Left lung (tissue), 10 donors: ENCODE data around the gene FSHB. TPM values are rescaled to one million over a fixed set of nuclear protein-coding genes. Genes with fewer than 3 reads are reported as not detected.

Experiments
- ATAC-seq: fragments of 200-7000 bp; cut with Tn5 transposase; one replicate; pipeline ENCODE4 v1.9.1; 2020; ENCODE audit warnings: moderate library complexity
- DNase-seq, 4 donors: peaks; one replicate each; pipeline ENCODE4 v3.0.0-alpha.2; 2013 to 2020
- H3K27ac ChIP-seq, 2 donors: fragments of 200-600 bp; sonication (generic) in 1 of 2; one replicate each; pipeline versions ENCODE4 v1.5.0 to v1.8.0; 2020 to 2021
- H3K27me3 ChIP-seq, 2 donors: fragments of 200-600 bp; sonication (generic) in 1 of 2; one replicate each; pipeline versions ENCODE4 v1.5.0 to v1.8.0; 2020 to 2021
- H3K36me3 ChIP-seq, 2 donors: fragments of 200-600 bp; sonication (generic) in 1 of 2; one replicate each; pipeline versions ENCODE4 v1.5.0 to v1.8.0; 2020 to 2021
- H3K4me1 ChIP-seq, 2 donors: fragments of 200-600 bp; one replicate each; pipeline ENCODE4 v1.8.0; 2021
- H3K4me3 ChIP-seq, 2 donors: fragments of 200-600 bp; sonication (generic) in 1 of 2; one replicate each; pipeline versions ENCODE4 v1.5.0 to v1.8.0; 2020 to 2021; ENCODE audit warnings: mild to moderate bottlenecking in 1 of 2
- H3K9me3 ChIP-seq, 2 donors: fragments of 200-600 bp; sonication (generic) in 1 of 2; one replicate each; pipeline versions ENCODE4 v1.5.0 to v1.8.0; 2020 to 2021
- intact Hi-C, 2 donors: fragments of 100-400 bp; cut with DNase I; formaldehyde crosslinking; loops; one replicate each; pipeline versions ENCODE4 v1.11.2 to v1.14.2; 2022
- polyA plus RNA-seq, 6 donors: library from polyadenylated mRNA; unstranded; fragments of 120-200 nt; gene quantifications; one replicate each; pipeline ENCODE4 v1.2.1, GENCODE V29; 2013; ENCODE audit not compliant: insufficient read length in 6 of 6
- total RNA-seq, 2 donors: library from RNA; stranded (reverse); fragmentation: NEBNext Ultra II Directional; extraction: Animal tissue kit (Norgen Biotek cat#: 25700); gene quantifications; one replicate each; pipeline ENCODE4 v1.2.1, GENCODE V29; 2021
- TF ChIP-seq, protein P1 (sequence below), 2 donors: fragments of 200-600 bp; sonication (generic) in 1 of 2; IDR thresholded peaks; one replicate each; pipeline versions ENCODE4 v1.5.0 to v1.8.0; 2021; ENCODE audit warnings: antibody characterized with exemption in 2 of 2
- donor health status: DM: no; HTN: yes; CAD: no.
- donor health status: DM: no; HTN: no; CAD: no.

Gene FSHB
- total and polyA plus RNA-seq, 8 donors = not detected

DNA sequence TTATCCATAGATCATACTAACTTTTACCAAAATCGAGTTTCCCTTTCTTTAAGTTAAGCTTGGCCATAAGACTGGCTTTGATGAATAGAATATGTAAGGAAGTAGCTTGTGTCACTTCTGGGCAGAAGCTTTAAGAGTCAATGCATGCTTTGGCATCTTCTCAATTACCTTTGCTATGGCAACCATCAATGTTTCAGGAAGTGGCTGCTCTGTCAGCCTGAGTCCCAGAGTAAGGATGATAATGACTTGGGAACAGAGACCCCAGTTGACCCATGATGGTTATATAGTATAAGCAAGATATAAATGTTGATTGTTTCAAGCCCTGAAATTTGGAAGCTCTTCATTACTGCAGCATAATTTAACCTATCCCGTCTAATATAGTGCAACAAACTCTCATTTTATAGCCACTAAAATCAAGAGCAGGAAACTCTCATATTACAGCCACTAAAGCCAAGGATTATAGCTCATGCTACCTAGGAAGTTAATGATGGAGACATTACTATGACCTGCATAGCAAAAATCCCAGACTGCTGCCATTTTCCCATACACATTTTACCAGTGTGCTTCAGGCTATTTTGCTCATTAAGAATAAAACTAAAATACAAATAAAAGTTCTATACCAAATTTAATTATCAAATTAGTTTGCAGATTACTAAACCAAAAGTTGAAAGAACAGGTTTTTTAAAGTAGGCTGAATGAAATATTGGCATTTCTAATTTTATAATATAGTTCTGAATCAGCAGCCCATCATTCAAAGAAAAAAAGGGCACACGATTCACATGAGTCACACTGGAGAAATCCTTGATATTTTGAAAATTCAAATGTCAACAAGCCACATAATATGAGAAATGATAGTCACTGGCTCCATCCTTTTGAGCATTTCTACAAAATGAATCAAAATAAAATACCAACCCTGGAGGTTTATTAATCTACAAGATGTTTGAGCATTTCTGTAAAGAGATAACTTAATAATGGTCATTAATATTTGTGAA, 23.8 kb downstream of the FSHB start:
- intact Hi-C loops = no loop called here
- TF ChIP-seq, protein P1, sequence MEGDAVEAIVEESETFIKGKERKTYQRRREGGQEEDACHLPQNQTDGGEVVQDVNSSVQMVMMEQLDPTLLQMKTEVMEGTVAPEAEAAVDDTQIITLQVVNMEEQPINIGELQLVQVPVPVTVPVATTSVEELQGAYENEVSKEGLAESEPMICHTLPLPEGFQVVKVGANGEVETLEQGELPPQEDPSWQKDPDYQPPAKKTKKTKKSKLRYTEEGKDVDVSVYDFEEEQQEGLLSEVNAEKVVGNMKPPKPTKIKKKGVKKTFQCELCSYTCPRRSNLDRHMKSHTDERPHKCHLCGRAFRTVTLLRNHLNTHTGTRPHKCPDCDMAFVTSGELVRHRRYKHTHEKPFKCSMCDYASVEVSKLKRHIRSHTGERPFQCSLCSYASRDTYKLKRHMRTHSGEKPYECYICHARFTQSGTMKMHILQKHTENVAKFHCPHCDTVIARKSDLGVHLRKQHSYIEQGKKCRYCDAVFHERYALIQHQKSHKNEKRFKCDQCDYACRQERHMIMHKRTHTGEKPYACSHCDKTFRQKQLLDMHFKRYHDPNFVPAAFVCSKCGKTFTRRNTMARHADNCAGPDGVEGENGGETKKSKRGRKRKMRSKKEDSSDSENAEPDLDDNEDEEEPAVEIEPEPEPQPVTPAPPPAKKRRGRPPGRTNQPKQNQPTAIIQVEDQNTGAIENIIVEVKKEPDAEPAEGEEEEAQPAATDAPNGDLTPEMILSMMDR (IDR thresholded peaks at IDR 0.05) = no peak
- Histone ChIP-seq H3K36me3 (no peaks in the 10 kb centered on the region), H3K27ac (no peak overlapping the region), H3K4me1 (no peaks in the 10 kb centered on the region), H3K4me3 (no peak overlapping the region), H3K27me3 (no peaks in the 10 kb centered on the region), H3K9me3 (no peaks in the 10 kb centered on the region)
- ATAC-seq (no peak), DNase-seq (no peak)

DNA sequence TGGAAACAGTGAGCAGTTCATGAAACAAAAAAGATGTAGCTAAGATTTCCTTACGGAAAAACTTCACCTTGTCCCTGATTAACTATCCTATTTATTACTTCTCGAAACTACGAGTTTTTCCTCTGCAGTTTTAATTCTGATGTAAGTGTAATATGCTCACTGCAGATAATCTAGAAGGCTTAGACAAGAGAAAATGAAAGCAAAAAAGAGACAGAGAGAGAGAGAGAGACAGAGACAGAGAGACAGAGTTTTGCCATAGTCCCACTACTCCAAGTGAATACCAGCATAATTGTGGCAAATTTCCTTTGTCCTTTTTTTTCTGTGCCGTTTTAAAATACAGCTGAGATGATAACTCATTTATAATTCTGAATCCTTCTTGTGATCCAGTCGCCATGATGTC, 24.8 kb downstream of the FSHB start:
- Histone ChIP-seq H3K9me3 (no peaks in the 10 kb centered on the region), H3K27me3 (no peaks in the 10 kb centered on the region), H3K4me3 (no peak overlapping the region), H3K27ac (no peak overlapping the region), H3K36me3 (no peaks in the 10 kb centered on the region), H3K4me1 (no peaks in the 10 kb centered on the region)
- no peak for ATAC-seq
- TF ChIP-seq, protein P1 (IDR thresholded peaks at IDR 0.05) = no peak
- intact Hi-C loops = no loop called here
- DNase-seq = no peak

DNA sequence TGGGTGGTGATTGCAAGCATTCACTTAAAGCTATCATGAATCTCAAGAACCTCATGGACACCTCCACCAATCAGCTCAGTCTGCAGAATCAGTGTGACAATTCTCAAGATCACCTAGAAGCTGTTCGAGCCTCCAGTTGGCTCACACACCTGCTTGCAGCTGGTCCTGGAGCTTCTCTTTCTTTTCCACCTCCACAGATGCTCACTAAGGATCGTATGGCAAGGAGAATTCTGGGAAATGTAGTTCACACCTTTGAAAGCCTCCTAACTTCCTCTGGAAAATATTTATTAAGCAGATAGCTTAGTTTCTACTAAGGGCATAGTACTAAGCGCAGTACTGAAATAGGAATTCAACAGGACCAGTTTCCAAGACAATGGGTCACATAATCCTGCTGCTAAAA, 26.2 kb downstream of the FSHB start:
- ATAC-seq (no peak), DNase-seq (no peak)
- no peak overlapping the region for H3K27ac ChIP-seq
- intact Hi-C loops = no loop called here
- no peak overlapping the region for H3K4me3 ChIP-seq
- H3K27me3 ChIP-seq = no peaks in the 10 kb centered on the region
- no peaks in the 10 kb centered on the region for H3K36me3 ChIP-seq
- no peaks in the 10 kb centered on the region for H3K9me3 ChIP-seq
- H3K4me1 ChIP-seq = no peaks in the 10 kb centered on the region
- TF ChIP-seq, protein P1 (IDR thresholded peaks at IDR 0.05) = no peak

DNA sequence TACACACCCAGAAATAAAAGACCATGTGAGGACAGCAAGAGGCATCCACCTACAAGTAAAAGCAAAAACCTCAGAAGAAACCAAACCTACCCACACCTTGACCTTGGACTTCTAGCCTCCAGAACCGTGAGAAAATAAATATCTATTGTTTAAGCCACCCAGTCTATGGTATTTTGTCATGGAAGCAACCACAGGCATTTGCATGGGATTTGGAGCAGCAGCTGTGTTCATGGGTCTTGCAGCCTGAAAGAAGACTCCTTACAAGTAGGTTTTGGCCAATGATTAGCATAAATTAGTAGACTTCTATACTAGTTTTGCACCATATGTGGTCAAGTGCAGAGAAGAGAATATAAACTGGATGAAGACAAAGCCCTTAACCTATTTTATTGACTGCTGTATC, 27.9 kb downstream of the FSHB start:
- TF ChIP-seq, protein P1 (IDR thresholded peaks at IDR 0.05) = no peak

DNA sequence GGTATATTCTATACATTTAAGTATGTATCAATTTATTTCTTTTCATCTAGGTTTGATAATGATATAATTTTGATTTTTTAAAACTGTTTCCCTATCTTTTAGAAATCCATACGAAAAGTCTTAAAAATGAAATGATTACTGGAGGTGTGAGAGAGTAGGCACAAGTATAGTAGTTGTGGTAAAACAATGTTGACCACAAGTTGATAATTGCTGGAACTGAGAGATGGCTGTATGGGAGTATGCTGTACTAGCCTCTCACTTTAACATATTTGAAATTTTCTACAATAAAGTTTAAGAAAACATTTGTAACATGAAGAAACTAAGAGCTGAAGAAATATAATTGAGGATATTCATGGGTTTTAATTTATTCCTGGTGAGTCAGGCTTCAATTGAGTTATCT, 30.0 kb downstream of the FSHB start:
- DNase-seq = no peak
- H3K27me3 ChIP-seq = no peaks in the 10 kb centered on the region
- H3K27ac ChIP-seq = no peak overlapping the region
- intact Hi-C loops = no loop called here
- TF ChIP-seq, protein P1 (IDR thresholded peaks at IDR 0.05) = no peak
- H3K9me3 ChIP-seq = no peaks in the 10 kb centered on the region
- H3K4me3 ChIP-seq = no peak overlapping the region
- no peaks in the 10 kb centered on the region for H3K4me1 ChIP-seq
- no peaks in the 10 kb centered on the region for H3K36me3 ChIP-seq
- no peak for ATAC-seq

More for the DNA sequence above, 27.9 kb downstream of the FSHB start:
- no peaks in the 10 kb centered on the region for H3K4me1 ChIP-seq
- DNase-seq (no peak), ATAC-seq (no peak)
- H3K9me3 ChIP-seq = no peaks in the 10 kb centered on the region
- no peak overlapping the region for H3K4me3 ChIP-seq
- no peaks in the 10 kb centered on the region for H3K27me3 ChIP-seq
- no peaks in the 10 kb centered on the region for H3K36me3 ChIP-seq
- no peak overlapping the region for H3K27ac ChIP-seq
- intact Hi-C loops = no loop called here
